NCI-H2107 treated with DMSO at 0.1 percent for 48 hours (cell line): ENCODE data around the gene ARL4A.
"Not testable (repeated sequence)": the region's sequence is repeated elsewhere in the genome, so short reads cannot be mapped to it uniquely, and the experiment has no call there.

Experiments used
- DNase-seq: peaks from one replicate; lab custom pipeline; 2025; ENCODE audit not compliant: unreplicated experiment; lab: John Stamatoyannopoulos, UW

Gene ARL4A

DNA sequence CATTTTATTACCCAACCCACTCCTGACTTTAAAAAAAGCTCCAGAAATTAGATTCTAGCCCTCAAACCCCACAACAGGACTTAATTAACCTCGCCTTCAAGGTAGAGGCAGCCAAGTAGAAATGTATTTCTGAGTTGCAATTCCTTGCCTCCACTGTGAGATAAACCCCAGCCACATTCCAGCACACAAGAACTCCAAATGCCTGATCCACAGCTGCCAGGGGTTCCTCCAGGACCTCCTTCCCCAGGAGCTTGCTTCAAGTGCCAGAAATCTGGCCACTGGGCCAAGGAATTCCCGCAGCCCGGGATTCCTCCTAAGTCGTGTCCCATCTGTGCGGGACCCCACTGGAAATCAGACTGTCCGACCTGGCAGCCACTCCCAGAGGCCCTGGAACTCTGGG lies 25.9 kb upstream of the ARL4A start:
- DNase-seq: no peak

GRCh38 chr7:12670000-12670729 lies 17.3 kb upstream of the ARL4A start:
- DNase-seq: no peak

GRCh38 chr7:12670743-12671520 lies 16.5 kb upstream of the ARL4A start:
- DNase-seq: no peak

DNA sequence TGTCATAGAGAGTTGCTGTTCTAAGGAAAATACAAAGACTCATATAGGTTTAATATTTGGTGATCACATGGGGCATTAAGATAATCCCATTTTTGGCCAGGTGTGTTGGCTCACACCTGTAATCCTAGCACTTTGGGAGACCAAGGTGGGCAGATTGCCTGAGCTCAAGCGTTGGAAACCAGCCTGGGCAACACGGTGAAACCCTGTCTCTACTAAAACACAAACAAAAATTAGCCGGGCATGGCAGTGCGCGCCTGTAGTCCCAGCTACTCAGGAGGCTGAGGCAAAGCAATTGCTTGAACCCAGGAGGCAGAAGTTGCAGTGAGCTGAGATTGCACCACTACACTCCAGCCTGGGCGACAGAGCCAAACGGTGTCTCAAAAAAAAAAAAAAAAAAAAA lies 14.0 kb upstream of the ARL4A start:
- DNase-seq: not testable (repeated sequence)

GRCh38 chr7:12674053-12674452 lies 13.4 kb upstream of the ARL4A start:
- DNase-seq: no peak

DNA sequence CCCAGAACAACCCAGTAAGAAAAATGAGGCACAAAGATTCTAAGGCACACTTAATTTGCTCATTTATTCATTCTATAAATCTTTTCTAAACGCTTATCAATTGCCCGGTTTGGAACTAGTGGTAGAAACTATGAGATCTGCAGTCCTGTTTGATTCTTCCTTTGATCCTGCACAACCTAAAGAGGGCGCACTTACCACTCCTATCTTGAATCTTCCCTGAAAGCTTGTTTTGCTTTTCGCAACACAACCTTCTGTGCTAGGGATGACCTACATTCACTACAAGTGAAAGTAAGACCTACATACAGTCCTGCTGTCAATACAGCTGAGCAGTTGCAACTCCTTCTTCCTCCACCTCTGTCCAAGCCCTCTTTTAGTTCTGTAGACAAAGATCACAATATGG lies 12.6 kb upstream of the ARL4A start:
- DNase-seq: no peak

- DNase-seq: no peak
Observed at GRCh38 chr7:12683678-12684585, 3.5 kb upstream of the ARL4A start.

- DNase-seq: no peak
Observed at GRCh38 chr7:12684733-12685132, 2.7 kb upstream of the ARL4A start.

GRCh38 chr7:12685550-12685949 lies 1.9 kb upstream of the ARL4A start:
- DNase-seq: no peak

- DNase-seq: peak; percentile 88
Observed at GRCh38 chr7:12686234-12686890, 1.1 kb upstream of the ARL4A start.

DNA sequence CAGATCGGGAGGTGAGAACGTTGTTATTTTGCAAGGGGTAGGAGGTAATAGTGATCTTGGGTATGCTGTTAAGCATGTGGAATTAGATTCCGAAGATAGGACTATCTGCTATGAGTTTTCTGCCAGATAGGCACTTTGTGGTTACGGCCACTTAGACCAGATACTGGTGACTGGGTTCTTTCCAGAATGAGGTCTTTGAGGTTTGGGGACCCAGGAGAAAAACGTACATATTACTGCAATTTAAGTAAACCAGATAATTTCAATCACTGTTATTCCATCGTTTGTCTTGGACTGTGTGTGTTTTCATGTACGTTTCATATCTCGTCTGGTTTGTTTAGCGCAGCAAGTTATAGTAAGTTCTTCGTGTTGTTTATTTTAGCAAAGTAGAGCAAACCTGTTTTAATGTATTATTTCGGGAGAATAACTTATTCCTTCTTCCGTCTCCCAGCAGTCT lies 312 bp downstream of the ARL4A start:
- DNase-seq: peak; percentile 76

GRCh38 chr7:12688485-12689170 lies 1.2 kb downstream of the ARL4A start:
- DNase-seq: not testable (repeated sequence)

DNA sequence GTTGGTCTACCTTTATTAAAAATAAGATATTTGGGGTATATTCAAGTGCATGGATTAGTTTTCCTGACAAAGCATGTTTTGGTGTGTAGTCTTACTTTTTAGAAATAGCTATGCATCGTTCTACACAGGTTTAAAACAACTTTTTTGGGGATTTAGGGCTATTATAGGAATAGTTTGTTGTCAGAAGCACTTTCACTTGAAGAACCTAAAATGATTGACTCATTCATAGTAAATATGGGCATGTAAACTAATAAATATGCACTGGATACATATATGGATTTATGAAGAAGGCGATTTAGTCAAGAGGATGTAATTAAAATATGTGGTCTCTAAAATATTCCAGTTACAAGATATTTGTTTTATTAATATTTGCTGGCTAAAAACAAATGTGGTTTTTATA lies 2.0 kb downstream of the ARL4A start:
- no peak for DNase-seq

- DNase-seq: no peak
Observed at GRCh38 chr7:12690041-12690878, 2.8 kb downstream of the ARL4A start.

- not testable (repeated sequence) for DNase-seq
Observed at GRCh38 chr7:12691388-12691787, 4.0 kb downstream of the ARL4A start.

- DNase-seq: no peak
Observed at GRCh38 chr7:12692035-12692434, 4.6 kb downstream of the ARL4A start.

DNA sequence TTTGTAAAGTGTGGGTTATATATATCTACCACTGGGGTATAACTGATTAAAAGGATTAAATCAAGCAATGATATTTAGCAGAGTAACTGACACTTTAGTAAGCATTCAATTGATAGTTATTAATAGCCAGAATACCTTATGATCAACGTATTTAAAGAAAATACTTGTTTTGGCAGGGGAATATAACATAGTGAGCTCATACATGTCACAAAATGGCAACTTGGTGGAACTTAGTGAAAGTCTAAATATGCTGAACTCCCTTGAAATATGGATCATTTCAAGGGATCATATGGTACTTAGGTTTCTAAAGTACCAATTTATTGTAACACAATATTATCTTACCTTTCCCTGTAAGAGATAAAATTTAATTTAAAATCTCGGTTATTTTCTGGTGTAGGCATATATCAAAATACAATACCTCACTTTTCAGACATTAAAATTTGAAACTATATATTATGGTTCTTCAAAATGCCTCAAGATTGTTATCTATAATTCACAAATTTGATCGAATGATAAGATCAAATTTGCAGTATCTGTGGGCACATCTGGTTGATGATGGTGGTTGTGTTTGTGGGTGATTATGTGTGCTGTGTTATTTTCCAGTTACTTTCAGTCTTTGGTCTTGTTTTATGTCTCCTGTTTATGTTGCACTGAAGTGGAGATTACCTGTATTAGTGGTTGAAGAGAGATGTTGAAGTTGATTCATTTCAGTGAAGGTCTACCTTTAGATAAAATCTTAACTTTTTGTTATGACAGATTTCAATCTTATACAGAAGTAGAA lies 5.2 kb downstream of the ARL4A start:
- DNase-seq: no peak

GRCh38 chr7:12694817-12695216 lies 7.4 kb downstream of the ARL4A start:
- no peak for DNase-seq

DNA sequence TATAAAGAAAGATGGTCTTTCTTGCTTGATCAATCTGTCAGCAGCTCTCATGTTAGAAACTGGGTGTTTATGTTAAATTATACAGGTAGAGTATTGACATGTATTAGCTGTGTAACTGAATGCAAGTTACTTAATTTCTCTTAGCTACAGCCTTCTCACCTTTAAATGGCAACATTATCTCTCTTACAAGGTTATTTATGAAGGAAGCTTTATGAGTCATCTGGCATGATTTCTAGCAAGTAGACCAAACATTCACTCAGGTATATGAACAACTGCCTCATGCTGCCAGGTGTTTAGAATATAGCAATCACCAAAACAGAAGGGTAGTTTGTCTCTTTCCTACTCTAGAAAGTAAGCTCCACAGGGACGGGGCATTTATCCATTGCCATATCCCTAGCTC lies 8.5 kb downstream of the ARL4A start:
- no peak for DNase-seq
